ENCODE results near the gene SERPINA3.
"Not testable (repeated sequence)": the region's sequence is repeated elsewhere in the genome, so short reads cannot be mapped to it uniquely, and the experiment has no call there.

SERPINA3 gene

DNA sequence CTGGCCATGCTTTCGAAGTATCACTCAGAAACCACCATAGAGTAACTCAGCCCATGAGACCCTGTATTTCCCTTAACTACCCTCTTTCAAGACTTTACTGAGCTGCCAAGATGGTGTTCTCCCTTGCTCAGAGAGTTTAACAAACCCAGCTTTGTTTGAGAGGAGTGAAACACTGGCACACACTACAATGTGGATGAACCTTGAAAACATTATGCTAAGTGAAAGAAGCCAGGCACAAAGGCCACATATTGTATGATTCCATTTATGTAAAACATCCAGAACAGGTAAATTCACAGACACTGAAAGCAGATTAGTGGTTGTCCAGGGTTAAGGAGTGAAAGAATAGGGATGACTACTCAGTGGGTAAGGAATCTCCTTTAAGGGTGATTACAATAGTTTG, 18.9 kb downstream of the SERPINA3 start:
- DNase-seq (ENCODE audit: low read depth in 1 of 2, low spot score in 1 of 2): no peak

DNA sequence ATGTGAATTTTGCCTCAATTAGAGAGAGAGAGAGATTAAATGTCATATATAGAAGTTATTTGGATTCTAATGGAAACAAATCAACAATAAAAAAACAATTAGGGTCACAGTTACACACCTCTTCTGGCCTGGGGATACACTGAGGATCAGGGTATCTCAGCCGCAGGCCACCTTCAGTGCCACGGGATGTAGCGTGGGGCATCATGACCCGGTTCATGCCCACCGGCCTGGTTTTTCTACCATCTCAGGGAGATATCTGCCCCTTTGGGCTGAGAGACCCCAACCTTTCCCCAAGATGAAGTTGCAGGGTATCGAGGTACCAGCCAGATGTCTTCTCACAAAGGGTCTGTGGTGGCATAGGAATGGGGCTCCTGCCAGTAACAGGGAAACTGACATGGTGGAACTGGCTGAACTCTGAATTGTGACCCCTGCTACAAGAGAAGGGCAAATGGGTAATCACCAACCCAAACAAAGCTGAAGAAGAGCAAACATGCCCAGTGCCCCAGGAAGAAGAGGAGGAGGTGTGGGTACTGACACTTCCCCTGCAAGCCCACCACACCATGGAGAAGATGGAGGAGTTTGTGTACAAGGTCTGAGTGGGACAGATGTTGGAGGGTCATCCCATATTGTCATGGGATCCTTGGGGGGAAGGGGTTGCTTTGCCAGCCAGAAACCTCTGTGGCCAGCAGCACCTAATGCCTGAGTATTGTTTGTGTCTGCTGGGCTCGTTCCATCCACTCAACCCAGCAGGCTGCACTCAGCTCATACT, 19.5 kb downstream of the SERPINA3 start:
- no peak for DNase-seq (ENCODE audit: low read depth in 1 of 2, low spot score in 1 of 2)

DNA sequence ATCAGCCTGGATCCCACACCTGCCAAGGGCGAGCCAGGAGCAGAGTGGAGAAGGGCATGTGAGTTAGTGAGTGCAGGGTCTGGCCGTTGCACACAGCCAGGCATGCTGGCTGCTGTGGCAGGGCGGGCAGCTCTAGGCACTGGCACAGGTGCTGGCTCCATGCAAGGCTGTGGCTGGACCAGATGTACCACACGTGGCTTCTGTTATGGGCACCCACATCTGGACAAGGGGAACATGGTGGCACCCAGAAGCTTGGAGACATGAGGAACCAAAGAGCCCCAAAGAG, 20.1 kb downstream of the SERPINA3 start:
- no peak for DNase-seq (ENCODE audit: low read depth in 1 of 2, low spot score in 1 of 2)

DNA sequence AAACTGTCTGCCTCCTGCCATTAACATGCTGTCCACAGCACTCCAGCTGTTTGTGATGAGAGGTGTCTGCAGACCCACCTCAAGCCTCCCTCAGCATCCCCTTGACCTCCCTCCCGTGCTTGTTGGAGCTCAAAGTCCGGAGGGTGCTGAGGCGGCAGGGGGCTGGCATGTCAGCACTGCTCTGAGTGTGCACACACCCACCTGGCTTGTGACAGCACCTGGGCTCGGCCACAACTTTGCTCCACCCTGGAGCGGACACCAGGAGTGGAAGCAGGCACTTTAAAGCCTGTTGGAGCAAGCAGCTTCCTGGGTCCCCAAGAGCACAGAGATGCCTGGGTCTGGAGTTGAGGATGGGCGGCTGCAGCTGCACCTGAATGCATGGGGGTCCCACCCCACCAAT, 20.9 kb downstream of the SERPINA3 start:
- DNase-seq (ENCODE audit: low read depth in 1 of 2, low spot score in 1 of 2): no peak

DNA sequence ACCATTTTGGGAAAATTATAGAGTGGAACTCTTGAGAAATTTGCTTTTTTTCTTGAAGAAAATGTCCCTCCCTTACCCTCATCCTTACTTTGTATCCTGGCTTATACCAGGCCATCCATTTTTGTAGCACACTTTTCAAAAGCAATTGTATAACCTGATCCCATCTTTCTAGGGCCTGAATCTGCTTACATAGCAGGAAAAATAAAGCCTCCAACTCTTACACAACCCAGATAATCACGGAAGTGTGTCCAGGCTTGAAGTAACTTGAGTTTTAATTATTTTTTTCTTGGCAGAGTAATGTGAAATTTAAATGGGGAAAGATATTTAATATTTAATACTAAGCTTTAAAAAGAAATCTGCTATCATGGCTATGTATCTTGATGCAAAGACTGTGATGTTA, 23.0 kb downstream of the SERPINA3 start:
- DNase-seq (ENCODE audit: low read depth in 1 of 2, low spot score in 1 of 2): no peak

DNA sequence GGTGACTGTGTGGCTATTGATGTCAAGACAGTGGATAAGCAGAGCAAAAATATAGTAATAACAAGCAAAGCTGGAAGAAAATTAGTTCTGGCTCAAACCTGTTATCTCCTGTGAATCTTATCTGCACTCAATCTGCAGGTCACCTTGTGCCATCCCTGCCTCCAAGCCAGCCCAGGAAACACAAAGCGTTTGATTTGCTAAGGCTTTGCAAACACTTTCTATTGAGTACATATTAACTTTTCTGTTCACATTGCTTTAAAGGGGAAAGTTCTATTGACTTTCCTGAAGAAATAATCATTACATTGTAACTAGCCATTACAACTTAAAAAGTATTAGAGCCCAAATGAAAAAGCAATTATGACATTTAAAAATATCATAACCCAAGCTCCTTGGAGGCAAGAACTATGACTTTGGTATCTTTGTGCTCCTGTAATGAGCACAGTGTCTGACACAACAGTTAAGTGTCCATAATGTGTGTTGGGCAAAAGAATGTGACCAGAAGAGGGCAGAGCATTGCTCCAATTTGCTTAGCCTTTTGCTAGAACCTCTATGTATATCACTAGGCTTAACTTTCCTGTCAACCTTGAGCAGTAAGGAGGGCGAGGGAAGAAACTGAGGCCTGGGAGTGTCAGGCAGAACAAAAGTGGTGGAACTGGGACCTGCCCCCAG, 24.7 kb downstream of the SERPINA3 start:
- no peak for DNase-seq (ENCODE audit: low read depth in 1 of 2, low spot score in 1 of 2)

DNA sequence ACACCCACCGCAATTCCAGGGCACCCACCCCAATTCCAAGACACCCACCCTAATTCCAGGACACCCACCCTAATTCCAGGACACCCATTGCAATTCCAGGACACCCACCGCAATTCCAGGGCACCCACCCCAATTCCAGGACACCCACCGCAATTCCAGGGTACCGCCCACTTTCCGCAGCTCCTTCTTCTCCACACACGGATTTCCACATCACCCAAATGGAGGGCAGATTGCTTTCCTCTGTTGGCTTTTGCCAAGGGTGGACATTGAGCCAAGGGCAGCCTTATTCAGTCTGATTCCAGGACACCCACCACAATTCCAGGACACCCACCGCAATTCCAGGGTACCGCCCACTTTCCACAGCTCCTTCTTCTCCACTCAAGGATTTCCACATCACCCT, 25.6 kb downstream of the SERPINA3 start:
- DNase-seq (ENCODE audit: low read depth in 1 of 2, low spot score in 1 of 2): not testable (repeated sequence)

DNA sequence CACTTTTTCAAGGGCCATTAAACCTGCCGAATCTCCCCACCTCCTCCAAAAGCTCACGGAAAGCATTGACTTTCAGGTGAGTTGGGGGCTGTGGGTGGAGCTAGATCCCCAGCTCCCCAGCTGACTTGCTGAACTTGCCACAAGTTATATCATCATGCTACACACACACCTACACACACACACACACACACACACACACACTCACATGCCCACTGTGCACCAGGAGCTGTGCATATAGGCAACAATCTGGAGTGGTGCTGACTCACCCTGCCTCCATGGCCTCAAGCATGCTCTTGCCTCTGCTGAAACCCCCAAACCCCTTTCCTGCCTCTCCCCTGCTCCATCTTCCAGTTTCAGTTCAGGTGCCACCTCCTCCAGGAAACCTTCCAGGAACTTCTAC, 26.1 kb downstream of the SERPINA3 start:
- no peak for DNase-seq (ENCODE audit: low read depth in 1 of 2, low spot score in 1 of 2)

DNA sequence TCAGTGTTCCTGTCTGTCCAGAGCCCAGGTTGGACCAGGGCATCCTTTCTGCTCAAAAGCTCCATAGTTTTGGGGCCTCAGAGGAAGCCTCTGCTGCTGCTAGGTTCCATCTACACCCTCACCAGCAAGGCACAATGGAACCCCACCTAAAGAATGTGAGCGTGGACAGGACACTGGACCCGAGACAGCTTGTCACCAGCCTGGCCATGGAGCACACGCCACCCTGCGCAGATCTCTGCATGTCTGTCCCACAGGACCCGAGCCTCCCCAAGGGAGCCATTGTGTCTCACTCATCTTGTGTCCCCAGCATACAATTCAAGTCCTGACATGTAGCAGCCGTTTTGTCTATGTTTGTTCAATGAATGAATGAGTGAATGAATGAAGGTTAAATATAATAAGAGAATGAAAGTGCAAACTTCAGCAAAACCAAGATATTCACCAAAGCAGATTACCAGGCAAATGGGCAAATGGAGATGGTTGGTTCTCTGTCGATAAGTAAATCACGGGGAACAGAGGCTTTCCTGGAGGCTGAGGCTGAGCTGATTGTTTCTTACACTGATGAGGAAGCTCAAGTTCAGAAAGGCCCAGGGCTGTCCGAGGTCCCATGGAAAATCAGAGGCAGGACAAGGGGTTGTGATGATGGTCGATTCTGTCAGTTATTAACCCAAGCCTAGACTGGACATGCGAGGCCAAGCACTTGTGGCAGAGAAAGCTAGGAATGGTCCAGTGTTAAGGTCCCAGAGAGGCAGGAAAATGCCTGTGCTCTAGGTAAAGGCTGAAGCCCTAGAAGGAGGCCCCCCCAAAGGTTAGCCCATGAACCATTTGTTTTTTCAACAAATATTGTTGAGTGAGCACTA, 27.0 kb downstream of the SERPINA3 start:
- no peak for DNase-seq (ENCODE audit: low read depth in 1 of 2, low spot score in 1 of 2)

DNA sequence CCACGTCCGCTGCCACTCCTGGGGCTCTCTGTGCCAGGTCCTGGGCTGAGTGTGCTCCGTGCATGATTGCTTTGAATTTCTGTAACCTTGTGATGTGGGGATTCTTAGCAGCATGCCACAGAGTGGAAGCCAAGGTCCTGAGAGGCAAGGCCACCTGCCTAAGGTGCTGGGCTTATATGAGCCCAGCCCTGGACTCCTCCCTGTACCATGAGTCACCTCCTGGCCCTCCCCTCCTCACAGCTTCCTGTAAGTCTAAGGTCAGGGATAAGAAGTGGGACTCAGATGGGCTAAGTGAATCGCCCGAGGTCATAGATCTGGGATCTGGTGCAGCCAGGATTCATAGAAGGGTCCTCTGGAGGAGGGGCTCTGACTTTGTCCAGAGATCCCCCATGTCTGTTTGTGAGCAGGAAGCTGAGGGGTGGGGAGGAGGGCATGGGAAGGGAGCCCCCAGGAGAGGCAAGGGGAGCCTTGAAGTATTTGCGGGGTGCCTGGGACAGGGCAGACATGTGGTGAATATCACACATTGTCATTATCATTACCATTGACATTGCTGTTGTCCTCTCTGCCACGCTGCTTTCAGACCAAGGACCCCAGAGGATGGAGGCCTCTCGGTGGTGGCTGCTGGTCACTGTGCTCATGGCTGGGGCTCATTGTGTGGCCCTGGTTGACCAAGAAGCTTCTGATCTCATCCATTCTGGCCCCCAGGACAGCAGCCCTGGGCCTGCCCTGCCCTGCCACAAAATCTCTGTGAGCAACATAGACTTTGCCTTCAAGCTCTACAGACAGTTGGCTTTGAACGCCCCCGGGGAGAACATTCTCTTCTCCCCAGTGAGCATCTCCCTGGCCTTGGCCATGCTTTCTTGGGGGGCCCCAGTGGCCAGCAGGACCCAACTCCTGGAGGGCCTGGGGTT, 28.8 kb downstream of the SERPINA3 start:
- no peak for DNase-seq (ENCODE audit: low read depth in 1 of 2, low spot score in 1 of 2)

DNA sequence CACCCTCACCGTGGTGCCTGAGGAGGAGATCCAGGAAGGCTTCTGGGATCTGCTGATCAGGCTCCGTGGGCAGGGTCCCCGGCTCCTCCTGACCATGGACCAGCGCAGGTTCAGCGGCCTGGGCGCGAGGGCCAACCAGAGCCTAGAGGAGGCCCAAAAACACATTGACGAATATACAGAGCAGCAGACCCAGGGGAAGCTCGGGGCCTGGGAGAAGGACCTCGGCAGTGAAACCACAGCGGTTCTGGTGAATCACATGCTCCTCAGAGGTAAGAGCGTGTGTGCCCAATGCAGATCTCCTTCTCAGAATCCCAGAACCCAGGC, 29.4 kb downstream of the SERPINA3 start:
- DNase-seq (ENCODE audit: low read depth in 1 of 2, low spot score in 1 of 2): no peak

DNA sequence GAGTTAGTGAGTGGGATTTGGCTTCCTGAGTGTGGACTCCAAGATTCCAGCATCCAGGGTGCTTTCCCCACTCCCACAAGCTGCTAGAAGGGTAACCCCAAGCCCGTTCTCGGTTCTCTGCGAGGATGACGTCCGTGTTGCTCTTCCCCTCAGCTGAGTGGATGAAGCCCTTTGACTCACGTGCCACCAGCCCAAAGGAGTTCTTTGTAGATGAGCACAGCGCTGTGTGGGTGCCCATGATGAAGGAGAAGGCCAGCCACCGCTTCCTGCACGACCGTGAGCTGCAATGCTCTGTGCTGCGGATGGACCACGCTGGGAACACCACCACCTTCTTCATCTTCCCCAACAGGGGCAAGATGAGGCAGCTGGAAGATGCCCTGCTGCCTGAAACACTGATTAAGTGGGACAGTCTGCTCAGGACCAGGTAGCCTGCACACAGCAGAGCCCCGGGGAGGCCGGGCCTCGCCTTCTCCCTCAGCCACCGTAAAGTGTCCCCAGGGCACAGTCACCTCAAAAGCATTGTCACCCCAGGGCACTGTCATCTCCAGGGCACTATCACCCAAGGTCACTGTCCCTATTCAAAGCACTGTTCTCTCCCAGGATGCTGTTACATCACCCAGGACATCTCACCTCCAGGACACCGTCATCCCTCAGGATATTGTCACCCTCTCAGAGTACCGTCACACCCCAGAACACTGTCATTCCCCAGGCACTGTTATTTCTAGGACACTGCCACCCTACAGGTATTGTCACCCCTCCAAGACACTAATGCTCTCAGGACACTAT, 31.3 kb downstream of the SERPINA3 start:
- DNase-seq (ENCODE audit: low read depth in 1 of 2, low spot score in 1 of 2): no peak

DNA sequence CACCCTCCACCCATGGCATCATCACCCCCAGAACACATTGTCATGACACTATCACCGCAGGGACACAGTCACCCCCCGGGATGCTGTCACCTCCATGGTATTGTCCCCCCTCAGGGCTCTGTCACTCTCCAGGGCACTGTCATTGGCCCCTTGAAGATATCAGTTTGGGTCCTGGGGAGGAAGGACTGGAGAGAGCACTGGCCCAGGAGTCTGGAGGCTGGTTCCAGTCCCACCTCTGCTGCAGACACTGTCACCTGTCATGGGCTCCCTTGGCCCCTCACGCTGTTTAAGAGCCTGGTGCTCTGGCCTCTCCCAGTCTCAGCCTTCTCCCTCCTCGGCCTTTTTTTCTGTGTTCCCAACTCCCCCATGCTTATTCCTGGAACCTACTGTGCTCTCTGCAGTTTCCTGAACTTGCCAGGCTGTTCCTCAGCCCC, 31.9 kb downstream of the SERPINA3 start:
- no peak for DNase-seq (ENCODE audit: low read depth in 1 of 2, low spot score in 1 of 2)

DNA sequence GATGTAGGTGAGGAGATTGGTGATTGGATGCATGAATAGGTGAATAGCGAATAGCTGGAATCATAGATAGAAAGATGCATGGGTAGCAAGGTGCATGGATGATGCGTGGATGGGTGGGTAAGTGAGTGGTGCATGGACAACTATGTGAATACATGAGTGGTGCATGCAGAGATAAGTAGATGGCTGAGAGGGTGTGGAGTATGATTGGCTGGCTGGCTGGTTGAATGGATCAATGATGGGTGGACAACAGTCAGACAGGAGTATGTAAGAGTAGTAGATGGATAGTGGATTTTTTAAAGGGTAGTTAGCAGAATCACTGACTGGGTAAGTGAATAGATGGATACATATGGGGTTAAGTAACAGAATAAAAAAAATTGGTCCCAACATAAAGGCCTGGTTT, 33.9 kb downstream of the SERPINA3 start:
- DNase-seq (ENCODE audit: low read depth in 1 of 2, low spot score in 1 of 2): no peak

DNA sequence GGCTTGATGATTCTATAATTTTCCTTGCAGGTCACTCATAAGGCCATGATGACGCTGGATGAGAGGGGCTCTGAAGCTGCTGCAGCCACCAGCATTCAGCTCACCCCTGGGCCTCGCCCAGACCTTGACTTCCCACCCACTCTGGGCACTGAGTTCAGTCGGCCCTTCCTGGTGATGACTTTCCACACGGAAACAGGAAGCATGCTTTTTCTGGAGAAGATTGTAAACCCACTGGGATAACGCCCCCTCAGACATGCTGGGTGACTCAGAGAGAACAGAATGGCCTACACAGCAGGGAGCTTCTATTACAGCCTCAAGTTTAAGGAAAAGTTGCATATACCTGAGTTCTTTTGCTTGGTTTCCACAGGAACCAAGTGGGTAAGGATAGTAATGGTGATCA, 34.3 kb downstream of the SERPINA3 start:
- DNase-seq (ENCODE audit: low read depth in 1 of 2, low spot score in 1 of 2): no peak

DNA sequence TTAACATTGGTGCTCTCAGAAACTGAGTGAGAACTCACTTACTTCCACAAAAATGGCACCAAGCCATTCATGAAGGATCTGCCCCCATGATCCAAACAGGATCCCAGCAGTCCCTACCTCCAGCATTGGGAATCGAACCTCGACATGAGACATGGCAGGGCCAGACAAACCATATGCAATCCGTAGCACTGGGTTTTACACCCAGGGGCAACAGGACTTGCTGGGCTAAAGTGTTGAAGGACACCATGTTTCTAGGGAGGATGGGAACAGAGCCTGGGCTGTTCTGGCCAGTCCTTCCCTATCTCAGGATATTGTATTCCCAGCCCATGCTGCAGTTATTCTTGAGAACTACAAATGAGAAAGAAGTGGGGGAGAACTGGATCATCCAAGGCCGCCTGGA, 36.6 kb downstream of the SERPINA3 start:
- no peak for DNase-seq (ENCODE audit: low read depth in 1 of 2, low spot score in 1 of 2)

DNA sequence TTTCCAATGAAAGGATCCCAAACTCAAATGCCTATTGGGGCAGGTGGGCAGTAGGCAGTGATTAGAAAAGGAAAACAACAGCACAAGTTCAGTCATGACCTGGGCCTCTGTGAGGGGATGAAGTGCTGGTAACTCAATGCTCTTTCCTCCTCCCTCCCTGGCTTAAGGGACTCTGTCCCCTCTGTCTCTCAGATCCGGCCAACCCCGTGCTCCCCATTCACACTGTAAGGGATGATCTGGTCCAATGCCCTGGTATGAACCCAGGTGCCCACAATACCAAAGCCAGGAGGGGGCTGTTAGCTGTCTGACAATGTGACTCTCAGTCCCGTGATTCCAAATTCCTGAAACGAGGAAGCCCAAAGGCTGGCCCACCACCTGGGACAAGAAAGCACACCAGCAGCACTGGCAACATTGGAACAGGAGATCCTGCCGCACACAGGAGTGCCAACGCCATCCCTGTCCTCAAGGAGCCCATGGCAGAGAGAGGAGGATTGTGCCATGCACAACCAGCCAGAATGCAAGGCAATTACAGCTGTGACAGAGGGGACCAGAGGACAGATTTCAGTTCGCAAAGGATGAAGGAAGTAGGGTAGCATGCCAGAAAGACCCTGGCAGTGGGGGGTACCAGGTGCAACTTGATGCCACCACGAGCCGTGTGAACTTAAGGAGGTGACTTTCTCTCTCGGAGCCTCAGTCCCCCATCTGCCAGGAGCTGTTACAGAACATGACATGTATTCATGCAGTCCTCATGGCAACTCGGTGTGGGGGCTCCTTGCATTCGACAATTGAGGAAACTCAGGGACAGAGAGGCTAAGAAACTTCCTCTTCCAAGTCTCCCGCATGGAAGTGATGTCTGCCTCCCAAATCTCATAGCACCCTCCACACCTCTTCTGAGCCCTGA, 37.6 kb downstream of the SERPINA3 start:
- no peak for DNase-seq (ENCODE audit: low read depth in 1 of 2, low spot score in 1 of 2)

DNA sequence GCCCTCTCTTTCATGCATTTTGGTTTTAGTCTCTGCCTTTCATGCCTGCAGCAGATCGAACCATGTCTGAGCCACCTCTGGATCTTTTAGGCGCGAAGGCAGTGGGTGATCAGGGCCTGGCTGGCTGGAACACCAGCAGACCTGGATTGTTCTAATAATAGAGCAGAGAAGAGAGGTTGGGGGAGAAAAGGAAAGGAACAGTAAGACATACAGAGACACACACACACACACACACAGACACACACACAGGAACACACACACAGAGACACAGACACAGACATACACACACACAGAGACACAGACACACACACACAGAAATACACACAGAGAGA, 38.2 kb downstream of the SERPINA3 start:
- no peak for DNase-seq (ENCODE audit: low read depth in 1 of 2, low spot score in 1 of 2)

Measured in stimulated activated CD4-positive, alpha-beta T cell treated with anti-CD3 and anti-CD28 coated beads, Interleukin-15, amount 100 ng/mL, for 1 hour (primary cell).